Smooth muscle cell of bladder (primary cell): ENCODE data around the gene HAPLN3. TPM values are rescaled to one million over a fixed set of nuclear protein-coding genes. Genes with fewer than 3 reads are reported as not detected.

Source experiments
- total RNA-seq: library from RNA; depleted of rRNA; stranded (reverse); fragments of >200 nt; gene quantifications from 2 replicates; pipeline ENCODE4 v1.2.3, GENCODE V29; 2014

Gene HAPLN3, protein sequence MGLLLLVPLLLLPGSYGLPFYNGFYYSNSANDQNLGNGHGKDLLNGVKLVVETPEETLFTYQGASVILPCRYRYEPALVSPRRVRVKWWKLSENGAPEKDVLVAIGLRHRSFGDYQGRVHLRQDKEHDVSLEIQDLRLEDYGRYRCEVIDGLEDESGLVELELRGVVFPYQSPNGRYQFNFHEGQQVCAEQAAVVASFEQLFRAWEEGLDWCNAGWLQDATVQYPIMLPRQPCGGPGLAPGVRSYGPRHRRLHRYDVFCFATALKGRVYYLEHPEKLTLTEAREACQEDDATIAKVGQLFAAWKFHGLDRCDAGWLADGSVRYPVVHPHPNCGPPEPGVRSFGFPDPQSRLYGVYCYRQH
- total RNA-seq: 4.7 and 9.8 TPM in 2 replicates

DNA sequence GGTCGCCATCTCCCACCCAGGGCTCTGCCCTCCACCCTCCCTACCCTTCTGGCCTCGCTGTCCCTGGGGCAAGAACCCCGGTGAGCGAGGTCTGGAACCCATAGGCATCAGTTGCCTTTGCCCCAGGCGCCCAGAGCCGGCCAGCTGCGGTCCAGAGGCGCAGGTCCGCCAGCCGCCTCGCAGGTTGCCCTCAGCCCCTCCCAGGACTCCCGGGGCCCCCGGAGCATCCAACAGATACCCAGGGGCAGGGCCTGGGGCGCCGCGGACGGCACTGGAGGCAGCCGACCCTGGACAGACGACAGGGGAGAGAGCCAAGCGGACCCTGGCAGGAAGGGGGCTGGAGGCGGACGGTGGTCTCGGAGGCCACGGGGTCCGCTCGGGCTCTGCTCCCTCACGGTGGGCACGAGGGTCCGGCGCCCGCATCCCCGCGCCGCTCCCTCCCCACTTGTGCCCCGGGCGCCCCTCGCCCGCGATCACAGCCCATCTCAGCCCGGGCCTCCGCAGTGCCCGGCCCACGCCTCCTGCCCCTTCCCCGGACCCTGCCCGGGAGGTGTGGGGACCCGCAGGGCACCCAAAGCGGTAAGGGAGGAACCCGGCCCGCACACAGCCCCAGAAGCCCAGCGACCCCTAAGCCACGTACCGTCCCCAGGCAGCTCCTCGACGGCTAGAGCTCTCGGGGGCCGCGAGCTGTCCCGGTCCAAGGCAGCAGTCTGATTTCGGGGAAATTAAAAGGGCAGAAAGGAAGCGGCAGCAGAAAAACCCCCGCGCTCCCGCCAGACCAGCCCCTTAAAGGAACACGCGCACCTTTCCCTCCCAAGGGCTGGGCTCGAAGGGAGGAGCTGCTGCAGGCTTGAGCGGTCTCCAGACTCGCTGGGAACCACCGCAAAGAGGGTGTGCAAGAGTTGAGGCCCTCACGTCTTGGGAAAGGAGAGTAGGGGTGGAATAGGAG is at the start of gene HAPLN3:
HAPLN3 (minus strand) TSS at position 726 of the 949 bp plus-strand sequence. CDS start 8,246 bp downstream, outside the sequence.

DNA sequence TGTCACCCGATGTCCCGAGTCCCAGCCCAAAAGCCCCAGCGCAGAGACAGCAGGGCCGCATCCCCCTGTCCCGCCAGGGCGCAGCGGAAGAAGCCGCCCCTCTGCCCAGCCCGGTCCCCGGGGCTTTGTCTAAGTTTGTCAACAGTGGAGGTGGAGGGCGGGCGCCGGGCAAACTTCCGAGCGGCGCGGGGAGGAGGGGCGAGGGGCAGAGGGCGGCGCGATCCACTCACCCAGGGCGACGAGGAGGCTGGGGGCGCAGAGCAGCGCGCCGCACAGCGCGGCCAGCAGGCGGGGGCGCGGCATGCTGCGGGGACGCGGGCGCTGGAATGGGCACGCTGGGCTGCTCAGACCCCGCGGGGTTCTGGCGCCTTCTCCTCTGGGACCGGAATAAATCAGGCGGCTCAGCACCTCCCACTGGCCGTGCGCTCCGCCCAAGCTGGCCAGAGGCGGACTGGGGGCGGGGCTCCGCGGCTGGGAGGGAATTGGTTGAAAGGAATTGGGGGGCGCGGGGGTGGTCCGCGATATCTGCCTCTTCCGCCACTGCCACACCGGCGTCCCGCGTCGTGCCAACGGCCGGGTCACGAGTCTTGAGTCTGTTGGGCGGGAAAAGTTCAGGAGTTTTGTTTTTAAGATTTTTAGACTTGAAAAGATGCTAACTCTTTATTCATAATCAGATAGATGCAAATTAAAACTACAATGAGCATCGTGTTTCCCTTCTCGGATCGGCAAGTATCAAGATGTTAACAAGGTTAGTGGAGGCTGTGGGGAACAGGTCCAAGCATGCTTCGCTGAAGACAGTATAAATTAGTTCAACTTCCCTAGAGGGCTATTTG is 17.9 kb upstream of the HAPLN3 start, which contains the start of gene MFGE8:
MFGE8 (minus strand) TSS at position 363 of the 833 bp plus-strand sequence; CDS start at position 303, 60 bp downstream.

Other genes starting within 250 kb of the HAPLN3 start
- 0.28 and 0.92 TPM in 2 replicates for gene ACAN, start 92.1 kb downstream of the HAPLN3 start, total RNA-seq
- 122 and 242 TPM in 2 replicates for gene MFGE8, start 17.8 kb upstream of the HAPLN3 start, total RNA-seq
- gene ABHD2, start 192.9 kb upstream of the HAPLN3 start, total RNA-seq: 26.7 and 35.7 TPM in 2 replicates